Activated CD4-positive, alpha-beta T cell treated with anti-CD3 and anti-CD28 coated beads, Interleukin-10, Interleukin-2, amounts not matched to agents 100 ng/mL and 50 ng/mL, durations not matched to agents 16 hours and 8 hours (primary cell): ENCODE measurements around the gene SP100.
"Not testable (repeated sequence)": the region's sequence is repeated elsewhere in the genome, so short reads cannot be mapped to it uniquely, and the experiment has no call there.

Experiments
- DNase-seq: peaks from one replicate; pipeline ENCODE4 v3.0.0-alpha.2; 2020

Gene SP100

DNA sequence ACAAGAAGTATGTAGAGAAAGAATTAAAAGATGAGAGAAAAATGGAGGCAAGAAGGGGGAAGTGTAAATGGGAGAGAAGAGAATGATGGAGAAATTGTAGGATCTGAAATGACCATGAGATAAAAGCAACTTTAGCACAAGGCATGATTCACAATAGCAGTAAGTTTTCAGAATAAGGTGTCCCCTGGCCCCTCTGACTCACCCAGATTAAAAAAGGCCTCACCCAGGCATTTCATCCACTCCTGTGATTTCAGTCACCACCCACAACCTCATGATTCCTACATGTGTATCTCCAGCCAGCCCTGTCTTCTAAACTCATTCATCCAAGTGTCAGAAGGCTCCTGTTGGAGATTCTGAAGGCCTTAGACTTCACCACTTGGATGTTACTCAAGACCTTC, 56.6 kb downstream of the SP100 start:
- DNase-seq, result peak; percentile 69

DNA sequence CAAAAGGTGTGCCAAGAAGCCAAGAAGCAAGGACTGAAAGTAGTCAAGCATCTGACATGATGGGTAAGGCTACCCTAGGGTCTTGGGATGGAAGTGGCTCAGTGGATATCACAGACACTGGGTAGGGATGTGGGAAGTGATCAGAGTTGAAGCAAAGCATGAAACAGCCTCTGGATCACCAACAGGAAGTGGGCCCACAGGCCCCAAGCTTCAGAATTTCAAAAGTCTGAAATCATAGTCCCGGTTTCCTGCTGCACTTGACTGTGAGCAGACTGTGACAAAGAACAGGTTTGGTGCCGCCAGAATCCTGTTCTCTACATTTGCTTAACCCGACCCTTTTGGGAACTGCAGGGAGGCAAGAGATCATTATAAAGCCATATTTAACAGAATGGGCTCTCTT, 57.4 kb downstream of the SP100 start:
- DNase-seq, result peak; percentile 50

DNA sequence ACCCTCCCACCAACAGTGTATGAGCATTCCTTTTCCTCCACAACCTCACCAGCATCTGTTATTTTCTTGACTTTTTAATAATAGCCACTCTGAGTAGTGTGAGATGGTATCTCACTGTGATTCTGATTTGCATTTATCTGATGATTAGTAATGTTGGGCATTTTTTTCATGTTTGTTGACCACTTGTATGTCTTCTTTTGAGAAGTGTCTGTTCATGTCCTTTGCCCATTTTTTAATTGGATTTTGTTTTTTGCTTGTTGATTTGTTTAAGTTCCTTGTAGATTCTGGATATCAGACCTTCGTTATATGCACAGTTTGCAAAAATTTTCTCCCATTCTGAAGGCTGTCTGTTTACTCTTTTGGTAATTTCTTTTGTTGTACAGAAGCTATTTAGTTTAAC, 59.1 kb downstream of the SP100 start:
- no peak for DNase-seq

DNA sequence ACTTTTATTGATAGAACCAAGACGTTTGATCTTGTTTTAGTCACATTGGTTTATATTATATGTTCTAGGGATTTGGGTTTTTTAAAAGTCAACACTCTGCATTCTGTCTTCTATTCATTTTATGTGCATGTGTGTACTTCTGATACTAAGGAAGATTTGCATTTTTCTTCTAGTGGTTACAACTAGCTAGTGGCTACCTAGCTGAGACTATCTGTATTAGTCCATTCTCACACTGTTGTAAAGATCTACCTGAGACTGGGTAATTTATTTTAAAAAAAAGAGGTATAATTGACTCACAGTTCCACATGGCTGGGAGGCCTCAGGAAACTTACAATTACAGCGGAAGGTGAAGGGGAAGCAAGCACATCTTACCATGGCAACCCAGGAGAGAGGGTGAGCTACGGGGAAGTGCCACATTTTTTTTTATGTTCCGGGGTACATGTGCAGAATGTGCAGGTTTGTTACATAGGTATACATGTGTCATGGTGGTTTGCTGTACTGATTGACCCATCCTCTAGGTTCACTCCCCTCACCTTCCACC, 69.9 kb downstream of the SP100 start:
- DNase-seq, result no peak

DNA sequence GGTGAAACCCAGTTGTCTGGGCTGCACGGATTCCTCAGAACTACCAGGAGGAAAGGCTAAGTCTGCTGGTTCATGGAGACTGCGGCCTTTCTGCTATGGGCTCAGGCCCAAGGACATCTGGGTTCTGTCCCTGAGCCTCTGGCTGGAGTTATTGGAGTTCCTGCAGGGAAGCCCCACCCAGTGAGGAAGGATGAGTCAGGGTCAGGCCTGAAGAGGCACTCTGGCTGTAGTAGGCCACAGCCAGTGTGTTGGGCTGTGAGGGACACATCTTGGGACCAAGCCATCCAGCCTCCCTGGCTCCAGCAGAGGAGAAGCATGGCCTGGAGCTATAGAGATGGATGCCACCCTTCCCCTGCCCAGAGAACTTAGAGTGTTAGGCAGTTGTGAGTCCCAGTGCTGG, 75.2 kb downstream of the SP100 start:
- not testable (repeated sequence) for DNase-seq

DNA sequence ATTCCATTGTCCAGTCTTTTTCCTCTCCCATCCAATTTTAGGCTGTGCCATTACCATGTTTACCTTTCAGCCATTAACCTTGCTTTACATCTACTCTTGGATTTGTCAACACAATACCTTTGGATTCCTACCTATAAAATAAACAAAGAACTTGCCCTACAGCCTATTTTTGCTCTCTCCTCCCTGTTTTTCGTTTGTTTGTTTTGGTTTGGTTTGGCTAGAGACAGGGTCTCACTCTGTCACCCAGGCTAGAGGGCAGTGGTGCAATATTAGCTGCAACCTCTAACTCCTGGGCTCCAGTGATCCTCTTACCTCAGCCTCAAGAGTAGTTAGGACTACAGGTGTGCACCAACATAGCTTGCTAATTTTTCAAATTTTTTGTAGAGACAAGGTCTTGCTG, 76.1 kb downstream of the SP100 start:
- DNase-seq, result no peak

DNA sequence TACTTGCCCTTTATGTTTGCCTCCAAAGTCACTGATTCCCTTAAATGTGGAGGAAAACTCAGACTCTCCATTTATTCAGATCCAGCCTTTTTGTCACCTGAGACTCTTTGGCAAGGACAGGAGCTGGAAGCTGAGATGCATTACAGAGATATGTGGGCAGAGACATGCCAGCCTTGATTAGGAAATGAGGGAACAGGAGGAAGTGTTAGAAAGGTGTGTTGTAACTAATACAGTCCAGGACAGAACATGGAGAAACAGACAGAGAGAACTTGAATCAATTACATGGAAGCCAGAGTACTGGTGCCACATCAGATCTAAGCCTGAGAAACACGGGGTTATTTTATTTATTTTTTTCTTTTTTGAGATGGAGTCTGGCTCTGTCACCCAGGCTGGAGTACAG, 79.0 kb downstream of the SP100 start:
- DNase-seq, result no peak

DNA sequence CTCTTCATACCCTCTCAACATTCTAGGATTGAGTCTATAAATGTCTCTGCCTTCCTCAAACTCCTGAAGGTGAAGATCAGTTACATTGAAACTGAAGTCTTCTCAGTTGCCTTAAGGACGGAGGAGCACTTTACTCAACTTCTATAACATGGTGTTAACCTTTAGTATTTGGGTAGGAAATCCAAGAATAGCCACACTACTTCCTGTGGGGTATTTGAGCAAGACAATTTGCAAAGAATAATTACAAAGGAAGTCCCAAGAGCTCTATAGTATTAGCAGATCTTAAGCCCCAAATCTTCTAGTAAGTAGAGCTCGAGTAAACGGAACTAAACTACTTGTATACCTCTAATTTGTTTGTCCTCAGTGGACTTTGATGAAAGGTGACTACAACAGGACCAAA, 80.9 kb downstream of the SP100 start:
- DNase-seq, result no peak

DNA sequence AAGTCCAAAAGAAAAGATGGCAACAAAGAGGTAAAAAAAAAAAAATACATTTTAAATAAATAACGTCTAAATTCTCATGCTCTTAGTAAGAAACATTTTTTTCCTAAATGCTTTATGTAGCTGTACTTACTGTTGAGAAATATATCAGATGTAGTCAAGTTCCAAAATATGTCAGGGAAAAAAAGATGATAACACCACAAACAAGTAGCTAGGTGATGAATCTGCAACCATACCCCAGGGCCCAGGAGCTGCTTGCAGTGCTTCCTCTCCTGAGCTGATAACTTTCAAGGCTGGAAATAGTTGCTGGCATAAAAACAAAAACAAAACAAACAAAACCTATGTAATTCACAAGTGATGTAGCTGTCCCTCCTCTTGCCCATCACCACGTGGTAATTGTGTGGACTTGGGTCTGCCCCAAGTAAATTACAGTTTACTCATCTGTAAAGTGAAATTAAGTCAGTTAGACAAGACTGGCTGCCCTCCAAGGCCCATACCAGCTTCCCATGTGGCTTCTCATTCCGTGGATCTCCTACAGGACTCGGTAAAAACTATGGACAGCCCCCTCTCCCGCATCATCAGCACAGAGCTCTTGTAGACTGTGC, 82.6 kb downstream of the SP100 start:
- DNase-seq, result no peak

DNA sequence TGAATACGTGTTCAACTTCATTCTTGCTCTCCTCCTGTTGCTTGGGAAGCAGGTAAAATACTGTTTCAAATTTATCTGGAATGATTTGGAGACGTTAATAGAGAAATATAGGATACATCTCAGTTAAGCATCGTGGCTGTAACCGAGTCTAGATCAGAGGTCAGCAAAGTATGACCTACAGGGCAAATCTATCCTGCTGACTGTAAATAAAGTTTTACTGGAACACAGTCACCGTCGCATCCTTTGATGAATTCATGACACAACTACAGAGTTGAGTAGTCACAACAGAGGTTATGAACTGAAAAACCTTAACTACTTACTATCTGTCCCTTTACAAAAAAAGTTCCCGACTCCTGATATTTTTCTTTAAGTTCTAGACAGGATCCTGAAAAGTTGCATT, 86.6 kb downstream of the SP100 start:
- DNase-seq, result no peak

DNA sequence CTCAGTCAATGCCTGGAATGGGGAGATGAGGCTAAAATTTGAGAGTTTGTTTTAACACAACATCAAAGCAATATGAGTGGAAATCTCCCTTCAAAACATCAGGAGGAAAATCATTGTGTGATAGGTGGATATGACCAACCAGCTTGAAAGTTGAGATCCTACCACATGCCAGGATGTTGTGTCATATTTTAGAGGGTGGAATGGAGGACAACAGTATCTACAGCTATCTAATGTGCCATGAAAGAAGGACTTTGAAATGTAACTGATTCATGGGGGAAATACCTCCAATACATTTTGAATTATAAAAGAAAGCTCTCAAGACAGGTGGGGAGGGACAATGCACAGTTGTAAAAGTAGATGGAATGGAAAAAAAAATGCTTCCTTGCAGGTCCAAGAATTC, 87.8 kb downstream of the SP100 start:
- no peak for DNase-seq

DNA sequence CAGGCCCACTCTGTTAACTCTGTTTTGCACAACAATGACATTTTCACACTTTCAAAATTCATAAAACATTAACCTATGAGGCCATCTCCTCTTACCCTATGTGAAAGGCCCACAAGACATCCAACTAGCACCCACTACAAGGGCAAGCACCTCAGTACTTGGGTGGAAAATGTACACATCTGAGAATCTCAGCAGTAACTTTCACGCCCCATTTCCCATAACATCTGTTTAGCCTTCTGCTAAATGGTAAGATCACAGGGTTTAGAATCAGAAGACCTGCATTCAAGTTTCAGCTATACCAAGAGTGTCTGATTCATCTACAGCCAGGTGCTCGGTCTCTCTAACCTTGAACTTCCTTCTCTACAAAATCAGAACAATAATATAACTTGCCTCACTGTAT, 89.2 kb downstream of the SP100 start:
- DNase-seq, result no peak

DNA sequence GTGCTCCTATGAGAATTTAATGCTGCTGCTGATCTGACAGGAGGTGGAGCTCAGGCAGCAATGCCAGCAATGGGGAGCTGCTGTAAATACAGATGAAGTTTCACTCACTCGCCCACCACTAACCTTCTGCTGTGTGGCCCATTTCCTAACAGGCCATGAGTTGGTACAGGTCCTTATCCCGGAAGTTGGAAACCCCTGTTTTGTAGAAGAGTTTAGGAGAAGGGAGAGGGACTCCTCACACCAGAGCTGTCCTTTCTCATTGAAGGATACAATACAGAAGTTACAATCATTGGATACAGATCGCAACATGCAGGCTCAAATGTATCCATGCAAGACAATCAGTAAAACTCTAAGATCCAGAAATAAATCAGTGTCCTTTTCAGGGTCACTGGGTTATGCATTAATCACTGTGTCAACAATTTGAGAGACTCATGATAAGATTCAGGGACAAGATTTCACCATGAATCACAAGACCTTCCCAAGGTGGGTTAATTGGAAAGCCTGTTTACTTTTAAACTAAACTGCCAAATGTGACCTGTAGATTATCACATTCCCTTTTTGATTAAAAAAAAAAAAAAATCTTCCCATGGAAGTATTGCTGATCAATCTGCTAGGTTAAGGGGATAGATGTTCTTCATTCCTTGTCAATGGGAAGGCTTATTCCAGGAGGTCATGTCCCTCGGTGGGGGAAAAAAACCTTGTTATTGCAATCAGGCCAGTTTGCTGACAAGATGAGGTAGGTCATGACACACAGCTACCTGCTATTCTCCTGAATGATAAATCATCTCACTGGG, 97.2 kb downstream of the SP100 start:
- DNase-seq, result no peak

DNA sequence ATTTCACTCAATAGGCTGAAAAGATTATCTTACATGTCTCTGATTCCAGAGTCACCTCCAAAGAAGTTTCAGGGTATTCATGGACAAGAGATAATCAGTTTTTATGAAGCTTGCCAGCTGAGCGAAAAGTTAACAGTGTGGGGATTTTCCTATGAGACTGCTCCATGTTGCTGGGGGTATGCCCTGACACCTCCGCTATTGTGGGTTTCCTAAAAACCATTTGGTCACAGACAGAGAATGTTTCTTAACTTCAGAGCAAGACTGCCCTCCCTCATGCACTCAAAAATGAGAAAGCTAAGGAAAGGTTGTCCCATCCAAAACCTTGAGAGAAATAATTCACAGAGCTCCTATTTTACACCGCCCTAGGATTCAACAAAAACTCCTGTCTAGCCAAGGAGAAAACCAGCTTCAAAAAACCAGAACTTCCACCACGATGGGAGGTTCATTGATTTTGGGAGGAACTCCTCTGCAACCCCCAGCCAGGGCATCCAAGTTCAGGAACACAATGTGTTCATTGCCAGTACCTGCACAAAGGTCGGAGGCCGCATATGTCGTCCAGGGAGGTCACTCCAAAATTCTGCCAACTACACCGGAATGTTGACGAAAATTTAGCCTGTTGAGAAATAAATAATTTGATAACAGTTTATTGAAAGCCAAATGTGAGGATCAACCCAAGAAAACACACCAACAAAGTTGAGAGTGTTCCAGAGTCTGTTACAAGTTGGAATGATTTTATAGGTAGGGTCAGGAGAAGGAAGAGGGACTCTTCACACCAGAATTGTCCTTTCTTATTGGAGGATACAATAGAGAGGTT, 104.3 kb downstream of the SP100 start:
- no peak for DNase-seq

DNA sequence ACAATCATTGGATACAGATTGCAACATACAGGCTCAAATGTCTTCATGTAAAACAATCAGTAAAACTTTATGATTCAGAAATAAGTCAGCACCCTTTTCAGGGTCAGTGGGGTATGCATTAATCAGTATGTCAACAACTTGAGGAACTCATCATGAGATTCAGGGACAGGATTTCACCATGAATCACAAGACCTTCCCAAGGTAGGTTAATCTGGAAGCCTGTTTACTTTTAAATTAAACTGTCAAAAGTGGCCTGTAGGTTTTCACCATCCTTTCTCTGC, 104.8 kb downstream of the SP100 start:
- DNase-seq, result no peak

DNA sequence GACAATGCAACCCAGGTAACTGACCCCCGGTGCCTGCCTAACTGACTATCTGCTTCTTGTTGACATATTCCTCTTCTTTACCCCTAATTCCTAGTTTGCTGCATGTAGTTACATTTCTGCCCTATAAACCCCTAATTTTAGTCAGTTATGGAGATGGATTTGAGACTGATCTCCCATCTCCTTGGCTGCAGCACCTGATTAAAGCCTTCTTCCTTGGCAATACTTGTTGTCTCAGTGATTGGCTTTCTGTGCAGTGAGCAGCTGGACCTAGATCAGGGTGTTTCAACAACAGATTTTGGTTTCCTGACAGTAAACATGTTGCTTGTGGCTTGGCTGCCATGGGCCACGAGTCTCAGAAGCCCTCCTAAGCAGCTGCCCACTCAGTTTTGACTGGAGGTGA, 105.4 kb downstream of the SP100 start:
- DNase-seq, result no peak

DNA sequence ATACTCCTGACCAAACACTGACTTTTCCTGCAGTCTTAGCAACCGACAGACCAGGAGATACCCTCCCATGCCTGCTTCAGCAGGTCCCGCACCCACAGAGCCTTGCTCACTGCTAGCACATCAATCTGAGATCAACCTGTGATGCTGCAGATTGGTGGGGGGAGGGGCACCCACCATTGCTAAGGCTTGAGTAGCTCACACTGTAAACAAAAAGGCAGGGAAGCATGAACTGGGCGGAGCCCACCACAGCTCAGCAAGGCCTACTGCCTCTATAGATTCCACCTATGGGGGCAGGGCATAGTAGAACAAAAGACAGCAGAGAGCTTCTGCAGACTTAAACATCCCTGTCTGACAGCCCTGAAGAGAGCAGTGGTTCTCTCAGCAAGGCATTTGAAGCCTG, 109.7 kb downstream of the SP100 start:
- no peak for DNase-seq

DNA sequence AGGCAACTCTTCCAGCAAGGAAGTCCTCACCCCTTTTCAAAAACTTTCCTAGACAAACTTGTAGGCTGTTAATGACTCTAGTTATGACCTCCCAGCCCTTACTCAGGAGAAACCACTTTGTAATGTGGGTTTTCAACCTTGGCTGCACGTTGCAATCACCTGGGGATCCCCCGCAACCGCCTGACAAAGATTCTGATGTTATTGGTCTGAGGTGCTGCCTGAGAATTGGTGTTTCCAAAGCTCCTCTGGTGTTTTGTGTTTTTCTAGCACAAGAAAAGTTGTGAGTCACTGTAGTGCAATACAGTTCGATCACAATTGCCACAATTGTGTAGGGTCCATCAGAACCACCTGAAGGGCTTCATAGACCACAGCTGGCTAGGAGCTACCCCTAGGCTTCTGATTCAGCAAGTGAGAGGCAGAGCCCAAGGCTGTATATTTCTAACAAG, 121.6 kb downstream of the SP100 start:
- DNase-seq, result peak; percentile 19

DNA sequence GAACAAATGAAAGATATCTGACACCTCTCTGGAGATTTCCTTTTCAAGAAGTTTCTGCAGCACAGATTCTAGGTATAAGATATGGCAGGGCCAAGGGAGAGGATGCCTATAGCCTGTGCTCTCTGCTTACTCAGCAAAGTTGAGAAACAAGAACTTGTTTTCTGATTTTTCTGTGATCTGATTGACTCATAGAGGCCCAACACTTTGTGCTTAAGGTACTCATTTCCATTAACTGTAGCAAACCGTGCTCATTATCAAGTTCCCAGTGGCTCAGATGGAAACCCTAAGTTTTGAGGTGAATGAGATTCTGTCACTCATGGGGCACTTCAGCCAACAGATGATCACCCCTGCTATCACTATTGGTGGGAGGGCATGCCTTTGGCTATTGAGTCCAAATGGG, 124.3 kb downstream of the SP100 start:
- peak; percentile 7 for DNase-seq

DNA sequence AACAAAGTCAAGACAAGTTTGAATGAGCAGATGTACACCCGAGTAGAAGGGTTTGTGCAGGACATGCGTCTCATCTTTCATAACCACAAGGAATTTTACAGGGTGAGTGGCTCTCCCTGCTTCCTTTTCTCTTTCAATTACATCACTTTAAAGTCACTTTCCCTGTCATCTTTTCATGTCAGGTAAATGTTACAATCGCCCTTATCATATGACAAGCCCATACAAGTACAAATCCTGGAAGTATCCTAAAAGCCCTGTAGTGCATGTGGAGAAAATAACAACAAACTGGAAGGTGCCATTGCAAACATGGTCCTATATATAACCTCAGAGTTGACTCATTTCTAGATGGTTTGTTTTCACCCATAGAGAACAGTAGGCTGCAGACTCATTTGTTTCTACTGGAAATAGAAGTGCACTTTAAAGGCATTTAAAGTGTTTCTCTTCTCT, 126.0 kb downstream of the SP100 start:
- DNase-seq, result peak; percentile 52

DNA sequence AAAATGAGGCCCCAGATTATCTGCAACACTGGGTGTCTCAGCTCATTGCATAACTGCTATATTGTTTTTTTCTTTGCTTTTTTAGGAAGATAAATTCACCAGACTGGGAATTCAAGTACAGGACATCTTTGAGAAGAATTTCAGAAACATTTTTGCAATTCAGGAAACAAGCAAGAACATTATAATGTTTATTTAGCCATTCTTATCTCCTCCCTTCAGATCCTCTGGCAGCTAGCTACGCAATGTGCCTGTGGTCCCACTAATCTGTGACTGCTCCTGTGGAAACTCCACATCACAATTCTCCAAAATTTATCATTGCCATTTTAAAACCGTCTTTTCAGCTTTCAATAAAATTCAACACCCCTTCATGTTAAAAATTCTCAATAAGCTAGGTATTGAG, 126.8 kb downstream of the SP100 start:
- no peak for DNase-seq

DNA sequence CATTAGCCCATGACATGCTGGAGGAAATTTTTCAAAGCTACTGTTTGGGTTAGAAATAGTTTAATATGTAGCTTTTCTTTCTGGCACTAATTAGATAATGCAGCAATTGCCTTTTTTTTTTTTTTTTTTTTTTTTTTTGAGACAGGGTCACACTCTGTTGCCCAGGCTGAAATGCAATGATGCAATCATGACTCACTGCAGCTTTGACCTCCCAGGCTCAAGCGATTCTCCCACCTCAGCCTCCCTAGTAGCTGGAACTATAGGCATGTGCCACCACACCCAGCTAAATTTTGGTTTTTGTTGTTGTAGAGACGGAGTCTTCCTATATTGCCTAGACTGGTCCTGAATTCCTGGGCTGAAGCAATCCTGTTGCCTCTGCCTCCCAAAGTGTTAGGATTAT, 136.2 kb downstream of the SP100 start:
- DNase-seq, result no peak

DNA sequence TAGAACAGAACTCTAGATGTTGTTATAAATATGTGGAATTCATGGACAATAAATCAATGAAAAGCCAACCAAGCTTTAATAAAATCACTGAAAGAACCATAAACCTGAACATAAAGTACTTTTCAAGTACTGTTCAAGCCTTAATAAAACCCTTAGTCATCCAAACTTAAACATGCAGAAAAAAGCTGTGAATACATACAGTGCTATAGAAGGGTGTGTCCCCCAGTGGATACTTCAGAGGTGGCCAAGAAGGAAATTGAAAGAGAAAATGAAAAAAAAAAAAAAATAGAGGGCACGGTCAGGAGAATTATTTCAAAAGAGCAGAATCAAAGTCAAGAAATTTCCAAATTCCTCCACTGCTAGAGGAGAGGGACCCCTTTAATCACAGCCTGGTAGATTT, 141.1 kb downstream of the SP100 start:
- DNase-seq, result no peak
